T-helper 1 cell (primary cell): ENCODE results near the gene ZSCAN31.
A peak's percentile ranks its signal among the peaks of the same experiment; 100 is the strongest.
"Not testable (repeated sequence)": the region's sequence is repeated elsewhere in the genome, so short reads cannot be mapped to it uniquely, and the experiment has no call there.

Source experiments
- DNase-seq, 5 donors: peaks; one replicate each; pipeline ENCODE4 v3.0.0-alpha.2; 2012 to 2020

ZSCAN31 gene

GRCh38 chr6:28351493-28351925 lies 15.6 kb upstream of the ZSCAN31 start:
- no peak for DNase-seq

- DNase-seq, result no peak
Observed at GRCh38 chr6:28351087-28351486, 15.1 kb upstream of the ZSCAN31 start.

GRCh38 chr6:28349892-28350737 lies 14.2 kb upstream of the ZSCAN31 start, which contains the start of gene ZKSCAN3:
TSS of gene ZKSCAN3 (plus strand) at chr6:28349947. CDS start at chr6:28359587, 9,640 bp downstream.
- DNase-seq, result peak; percentile 56 to 87 (median 70)

GRCh38 chr6:28349344-28349891 lies 13.5 kb upstream of the ZSCAN31 start:
- DNase-seq, result no peak

DNA sequence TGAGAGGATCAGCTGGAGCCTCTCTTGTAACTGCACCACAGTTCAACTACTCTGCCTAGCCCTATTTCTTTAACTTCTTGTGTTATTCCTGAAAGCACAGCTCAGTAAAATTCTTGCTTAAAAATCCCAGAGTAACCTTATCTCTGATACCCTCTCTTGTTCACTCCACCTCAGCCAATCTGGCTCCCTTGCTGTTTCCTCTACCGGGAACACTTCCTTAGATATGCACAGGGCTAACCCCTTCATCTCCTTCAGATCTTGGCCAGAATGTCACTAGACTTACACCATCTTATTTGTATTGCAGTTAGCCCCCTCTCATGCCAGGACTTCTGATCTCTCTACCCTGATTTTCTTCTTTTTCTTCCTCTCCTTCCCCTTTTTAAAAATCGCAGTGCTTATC lies 11.2 kb upstream of the ZSCAN31 start:
- no peak for DNase-seq

DNA sequence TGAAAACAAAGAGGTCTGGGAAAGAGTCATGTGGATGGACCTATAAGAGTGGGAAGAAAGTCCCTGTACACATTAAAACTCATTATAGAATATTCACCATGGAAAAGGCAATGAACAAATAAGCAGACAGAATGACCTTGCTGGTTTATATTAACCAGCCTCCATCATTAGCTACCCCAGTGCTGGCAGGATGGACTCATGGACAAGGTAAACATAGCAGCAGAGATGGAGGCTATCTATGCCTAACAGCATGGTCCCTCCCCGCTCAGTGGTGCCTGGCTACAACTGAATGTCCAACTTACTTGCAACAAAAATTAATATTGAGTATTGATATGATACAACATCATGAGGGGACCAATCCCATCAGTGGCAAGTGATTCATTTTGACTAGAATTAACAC lies 9.3 kb upstream of the ZSCAN31 start:
- DNase-seq, result no peak

DNA sequence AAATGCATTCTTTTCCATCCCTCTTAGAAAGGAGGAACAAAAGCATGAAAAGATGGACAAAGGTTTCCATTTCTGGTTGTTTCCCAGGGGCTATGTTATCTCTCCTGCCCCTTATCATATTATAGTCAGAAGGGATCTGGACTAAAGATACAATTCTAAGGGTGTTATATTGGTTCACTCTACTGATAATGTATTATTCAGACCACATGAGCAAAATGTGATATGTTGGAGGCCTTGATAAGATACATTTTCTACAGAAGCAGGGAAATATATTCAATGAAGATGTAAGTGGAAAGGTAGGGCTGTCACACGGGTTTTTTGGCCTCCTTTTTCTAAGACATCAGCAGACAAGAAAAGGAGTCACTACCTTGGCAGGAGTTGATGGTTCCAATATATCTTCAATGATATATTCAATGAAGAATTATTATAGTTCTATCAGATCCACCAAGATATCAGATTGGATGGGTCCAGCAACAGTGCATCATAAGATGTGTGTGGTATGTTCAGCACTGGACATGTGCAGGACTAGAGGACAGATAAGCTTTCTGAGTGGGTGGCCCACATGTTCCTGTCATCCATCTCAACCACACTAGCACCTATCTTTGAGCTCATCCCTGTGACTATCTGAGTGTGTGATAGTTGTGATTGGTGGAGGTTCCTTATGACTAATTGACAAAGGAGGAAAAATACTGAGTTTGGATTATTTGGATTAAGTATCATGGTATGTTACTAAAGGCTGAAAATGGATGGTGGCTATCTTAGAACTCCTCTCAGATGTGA lies 8.1 kb upstream of the ZSCAN31 start:
- DNase-seq, result no peak

DNA sequence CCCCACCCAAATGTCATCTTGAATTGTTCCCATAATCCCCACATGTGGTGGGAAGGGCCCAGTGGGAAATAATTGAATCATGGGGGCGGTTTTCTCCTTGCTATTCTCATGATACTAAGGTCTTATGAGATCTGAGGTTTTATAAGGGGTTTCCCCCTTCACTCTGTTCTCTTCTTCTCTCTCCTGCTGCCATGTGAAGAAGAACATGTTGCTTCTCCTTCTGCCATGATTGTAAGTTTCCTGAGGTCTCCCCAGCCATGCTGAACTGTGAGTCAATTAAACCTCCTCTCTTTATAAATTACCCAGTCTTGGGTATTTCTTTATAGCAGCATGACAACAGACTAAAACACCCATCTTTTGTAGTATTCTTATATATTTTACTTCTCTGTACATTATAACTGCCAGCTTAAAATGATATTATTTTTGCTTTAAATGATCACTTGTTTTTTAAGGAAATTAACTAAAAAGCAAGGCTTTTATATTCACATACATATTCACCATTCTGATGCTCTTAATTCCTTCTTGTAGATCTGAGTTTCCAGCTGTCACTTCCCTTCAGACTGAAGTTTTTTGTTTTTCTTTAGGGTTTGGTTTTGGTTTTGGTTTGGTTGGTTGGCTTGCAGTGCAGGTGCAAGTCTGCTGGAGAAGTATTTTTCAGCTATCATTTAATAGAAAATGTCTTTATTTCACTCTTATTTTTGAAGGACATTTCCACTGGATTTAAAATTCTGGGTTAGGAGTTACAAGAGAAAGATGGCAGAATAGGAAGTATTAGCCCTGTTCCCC lies 4.6 kb upstream of the ZSCAN31 start:
- no peak for DNase-seq

GRCh38 chr6:28337121-28337520 lies 1.2 kb upstream of the ZSCAN31 start:
- no peak for DNase-seq

DNA sequence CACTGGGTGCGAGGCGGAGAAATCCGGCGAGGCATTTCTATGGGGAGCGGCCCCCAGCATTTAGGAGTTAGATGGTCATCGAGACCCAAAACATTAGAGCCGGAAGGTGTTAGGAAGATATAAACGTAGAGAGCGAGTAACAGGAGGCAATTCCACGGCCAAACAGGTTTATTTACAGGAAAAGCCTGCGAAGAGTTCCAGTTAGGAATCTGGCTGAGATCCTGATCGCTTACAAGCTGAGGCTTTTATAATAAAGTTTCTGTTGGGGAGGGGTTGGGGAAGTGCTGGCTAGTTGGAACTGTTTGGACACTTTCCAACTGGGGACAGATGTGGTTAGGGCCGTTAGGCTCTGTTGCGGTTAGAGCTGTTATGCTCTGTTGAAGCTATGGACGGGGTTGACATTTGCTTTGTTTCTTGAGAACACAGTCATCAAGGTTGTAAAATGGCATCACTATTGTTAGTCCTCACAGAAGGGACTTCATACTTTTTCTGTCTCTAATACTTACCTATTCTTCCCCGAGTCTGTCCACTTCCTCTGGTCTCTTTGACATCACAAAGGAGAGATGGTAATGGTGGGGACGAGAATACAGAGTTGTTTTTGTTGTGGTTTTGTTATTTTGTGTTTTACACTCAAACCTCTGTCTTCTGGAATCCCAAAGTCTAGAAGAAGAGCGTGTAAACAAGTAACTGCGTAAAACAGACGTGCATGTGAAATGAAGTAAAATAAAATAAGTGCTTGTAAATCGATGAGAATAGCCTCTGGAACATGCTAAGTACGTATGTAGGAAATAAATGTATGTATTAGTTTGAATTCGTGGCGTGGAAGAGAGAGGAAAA lies 554 bp upstream of the ZSCAN31 start:
- peak in 1 of 5 donors; percentile 24 for DNase-seq

DNA sequence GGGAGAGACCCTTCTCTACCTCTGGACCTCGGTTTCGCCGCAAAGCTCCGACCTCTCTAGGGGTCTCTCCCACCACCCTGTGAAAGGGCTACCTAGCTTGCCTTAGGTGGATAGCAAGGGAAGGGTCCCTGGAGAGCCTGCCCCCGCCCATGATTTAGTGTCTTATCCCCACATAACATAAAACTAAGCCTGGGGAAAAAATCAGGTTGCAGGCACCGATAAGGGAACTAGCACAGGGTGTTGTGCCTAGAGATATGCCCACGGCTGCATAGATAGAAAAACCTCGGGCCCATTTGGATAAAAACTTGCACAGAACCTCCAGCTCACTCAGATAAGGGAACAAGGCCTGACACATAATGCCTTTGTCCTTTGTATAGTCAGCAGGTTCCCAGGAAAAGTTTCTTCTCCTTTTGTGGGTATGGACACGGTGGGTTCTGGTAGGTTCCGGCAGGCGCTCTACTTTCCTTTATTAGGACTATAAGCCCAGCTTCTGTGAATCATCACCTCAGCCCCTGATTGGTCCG lies 846 bp downstream of the ZSCAN31 start:
- DNase-seq, result no peak

DNA sequence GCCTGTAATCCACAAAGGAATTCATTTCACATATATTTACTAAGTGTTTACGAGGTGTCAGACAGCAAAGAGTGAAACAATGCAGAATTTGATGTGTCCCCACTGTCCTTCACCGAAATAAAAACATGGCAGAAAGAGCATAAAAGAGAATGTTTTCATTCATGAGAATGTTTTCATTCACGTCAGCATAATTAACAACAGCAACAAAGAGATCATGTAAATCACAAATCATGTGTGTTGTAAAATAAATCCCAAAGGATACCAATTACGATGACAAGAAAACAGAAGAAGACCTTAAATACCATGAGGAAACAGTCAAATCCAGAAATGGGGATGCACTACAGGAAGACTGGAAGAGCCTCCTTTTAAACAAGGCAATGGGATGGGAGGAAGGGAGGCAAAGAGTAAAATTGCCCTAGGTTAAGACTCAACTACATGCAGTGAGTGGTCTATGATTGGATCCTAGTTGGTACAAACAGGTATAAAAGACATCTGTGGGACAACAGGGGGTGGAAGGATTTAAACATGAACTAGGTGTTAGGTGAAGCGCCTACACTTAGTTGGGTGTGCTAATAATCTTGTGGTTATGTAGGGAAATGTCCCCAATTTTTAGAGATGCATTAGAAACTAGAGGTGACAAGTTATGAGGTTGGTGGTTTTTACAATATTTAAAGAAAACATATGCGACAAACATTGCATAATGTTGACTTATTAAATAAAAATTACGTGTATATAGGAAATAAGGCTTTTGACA lies 1.5 kb downstream of the ZSCAN31 start:
- DNase-seq, result no peak

DNA sequence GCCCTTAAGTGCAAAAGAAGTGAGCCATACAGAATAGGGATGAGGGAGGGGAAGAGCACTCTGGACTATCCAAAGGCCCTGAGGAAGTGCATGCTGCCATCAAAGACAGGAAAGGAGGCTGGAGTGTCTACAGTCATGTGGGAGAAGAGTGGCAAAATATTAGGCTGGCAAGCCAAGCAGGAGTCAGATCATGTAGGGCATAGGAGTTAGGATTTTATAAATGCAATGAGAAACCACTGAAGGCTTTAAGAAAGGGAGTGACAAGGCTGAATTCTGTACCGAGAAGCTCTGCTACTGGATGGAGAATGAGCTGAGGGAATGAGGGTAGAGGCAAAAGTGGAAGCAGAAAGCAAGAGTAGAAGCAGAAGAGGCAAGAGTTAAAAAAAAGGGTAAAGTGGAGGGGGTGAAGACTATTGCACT lies 2.3 kb downstream of the ZSCAN31 start:
- DNase-seq, result no peak

DNA sequence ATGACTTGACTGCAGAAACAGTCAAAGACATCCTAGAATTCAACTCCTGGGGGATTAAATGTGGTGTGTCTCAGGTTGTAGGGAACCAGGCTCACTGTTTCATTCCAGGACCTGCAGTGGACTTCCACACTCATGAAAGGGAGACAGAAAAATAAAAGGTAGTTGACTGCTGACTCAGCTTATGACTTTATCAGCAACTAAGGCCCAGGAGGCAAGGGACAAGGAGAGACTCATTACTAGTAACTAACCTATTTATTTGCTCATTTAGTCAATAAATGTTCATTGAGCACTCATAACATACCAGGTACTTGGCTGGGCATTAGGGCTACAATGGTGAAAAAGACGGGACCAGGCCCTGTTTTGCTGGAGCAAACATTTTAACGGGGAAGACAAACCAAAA lies 2.9 kb downstream of the ZSCAN31 start:
- DNase-seq, result no peak

DNA sequence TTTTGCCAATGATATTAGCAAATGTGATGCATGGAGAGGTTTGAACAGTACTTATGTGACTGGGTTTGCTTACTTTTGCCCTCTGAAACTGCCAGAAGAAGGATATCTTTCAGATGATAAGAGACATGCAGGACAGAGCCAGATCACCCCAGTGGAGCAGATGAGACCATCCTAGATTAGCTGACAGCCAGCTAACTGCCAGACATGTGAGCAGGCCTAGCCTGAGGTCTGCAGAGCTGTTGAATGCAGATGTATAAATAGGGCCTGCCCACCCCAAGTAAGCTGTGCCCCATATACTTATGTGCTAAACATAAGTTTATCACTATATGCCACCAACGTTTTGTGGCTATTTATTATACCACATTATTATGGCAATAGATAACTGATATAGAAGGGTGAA lies 5.9 kb downstream of the ZSCAN31 start:
- no peak for DNase-seq

GRCh38 chr6:28326371-28326948 lies 9.5 kb downstream of the ZSCAN31 start:
- DNase-seq, result no peak

DNA sequence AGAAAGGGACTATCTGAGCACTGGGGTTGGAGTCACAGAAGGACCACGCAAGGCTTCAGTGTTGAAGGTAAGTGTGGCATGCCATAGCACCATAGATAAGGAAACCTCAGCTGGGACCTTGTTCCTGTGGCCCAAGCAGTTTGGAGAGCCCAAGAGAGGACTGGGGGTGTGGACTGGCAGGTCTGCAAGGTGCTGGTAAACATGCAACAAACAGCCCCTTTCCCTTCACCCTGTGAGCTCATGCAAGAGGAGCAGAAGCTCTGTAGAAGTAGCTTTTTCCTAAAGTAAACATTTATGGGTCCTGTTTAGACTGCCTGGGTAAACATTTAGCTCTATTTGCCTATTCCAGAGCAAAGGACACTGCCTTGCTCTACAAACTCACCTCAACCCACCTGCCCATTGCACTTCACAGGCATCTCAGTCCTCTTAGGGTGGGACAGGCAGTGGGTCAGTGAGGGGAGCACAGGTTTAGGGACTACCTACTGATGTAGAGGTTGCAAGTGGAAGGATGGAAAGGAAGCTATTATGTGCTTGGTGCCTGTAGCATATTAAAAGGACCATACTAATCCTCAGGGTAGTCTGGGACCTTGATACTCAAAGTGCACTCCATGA lies 12.0 kb downstream of the ZSCAN31 start:
- no peak for DNase-seq

DNA sequence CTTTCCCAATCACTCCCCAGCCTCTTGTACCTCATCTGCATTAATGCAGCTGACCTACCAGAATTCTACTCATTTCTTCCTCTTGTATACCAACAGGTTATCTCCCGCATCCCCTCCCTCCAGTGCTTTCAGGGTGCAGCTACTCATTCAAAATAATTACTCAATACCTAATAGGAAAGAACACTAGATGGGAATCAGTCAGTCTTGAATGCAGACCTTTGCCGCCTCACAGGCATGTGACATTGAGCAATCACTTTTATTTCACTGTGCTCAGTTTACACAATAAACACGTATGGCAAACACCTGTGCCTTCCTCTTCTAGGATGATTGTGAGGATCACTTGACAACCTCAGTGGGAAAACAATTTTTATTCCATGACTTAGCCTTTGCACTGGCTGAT lies 13.3 kb downstream of the ZSCAN31 start:
- DNase-seq, result no peak

DNA sequence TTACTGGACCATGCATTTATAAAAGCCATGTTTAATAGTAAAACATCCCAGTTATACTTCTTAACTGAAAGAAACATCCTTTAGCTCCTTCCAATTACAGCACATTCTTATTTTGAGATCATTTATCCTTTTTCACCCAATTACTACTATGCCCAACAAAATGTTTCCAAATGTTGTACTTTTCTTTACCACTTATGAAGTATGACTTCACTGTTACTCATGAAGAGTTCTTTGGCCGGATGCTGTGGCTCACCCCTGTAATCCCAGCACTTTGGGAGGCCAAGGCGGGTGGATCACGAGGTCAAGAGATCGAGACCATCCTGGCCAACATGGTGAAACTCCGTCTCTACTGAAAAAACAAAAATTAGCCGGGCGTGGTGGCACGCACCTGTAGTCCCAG lies 18.1 kb downstream of the ZSCAN31 start:
- not testable (repeated sequence) for DNase-seq

GRCh38 chr6:28315628-28316027 lies 20.3 kb downstream of the ZSCAN31 start:
- DNase-seq, result no peak
